ENCODE results near the gene ZYG11A. TPM values are rescaled to one million over a fixed set of nuclear protein-coding genes. Genes with fewer than 3 reads are reported as not detected.

The ZYG11A gene
- total and polyA plus RNA-seq, 2 experiments from 2014 or later, result 0.04 TPM; not detected in 1

- no peaks in the 10 kb centered on the region for H3K79me2 ChIP-seq (ENCODE audit: insufficient read depth)
- no peaks in the 10 kb centered on the region for H3K9me2 ChIP-seq (ENCODE audit: insufficient read depth)
- in situ Hi-C loops (cut with MboI), result no loop called here
- H3K9ac ChIP-seq, result no peak overlapping the region
- 74 to 78% methylated on average over 2 of the region's 2 CpGs for WGBS, 2 experiments (ENCODE audit: low coverage in 1 of 2, low lambda C conversion rate in 2 of 2, missing lambda C conversion rate in 2 of 2)
- peaks cover 8% of the 10 kb centered on the region; the same call in 1 of the 2 replicates for H3F3A ChIP-seq (ENCODE audit: insufficient read depth)
- H3K27ac ChIP-seq, result no peak overlapping the region
- no peak overlapping the region for H3K4me2 ChIP-seq (ENCODE audit: unreplicated experiment)
- no peaks in the 10 kb centered on the region for H3K9me3 ChIP-seq (ENCODE audit: low read depth)
- no peaks in the 10 kb centered on the region for H4K20me1 ChIP-seq (ENCODE audit: insufficient read depth)
- H2AFZ ChIP-seq, result no peak overlapping the region
- no peaks in the 10 kb centered on the region for H3K36me3 ChIP-seq (ENCODE audit: low read depth)
- no peak for DNase-seq
- TF ChIP-seq EZH2phosphoT487 (IDR thresholded peaks at IDR 0.05; ENCODE audit: insufficient read depth, low read depth), result no peak
- no peak for TF ChIP-seq EZH2 (IDR thresholded peaks at IDR 0.05; ENCODE audit: insufficient read depth, poor library complexity, severe bottlenecking)
- no peaks in the 10 kb centered on the region for H3K27me3 ChIP-seq (replicated peaks; ENCODE audit: insufficient read depth)
- no peak overlapping the region for H3K4me3 ChIP-seq
- H3K4me1 ChIP-seq (ENCODE audit: insufficient read depth), result no peaks in the 10 kb centered on the region
Measured at GRCh38 chr1:52915211-52915854, 72.8 kb downstream of the ZYG11A start.

GRCh38 chr1:52915855-52916220, 73.3 kb downstream of the ZYG11A start:
- Histone ChIP-seq H3K27ac (no peak overlapping the region), H2AFZ (no peak overlapping the region), H3K79me2 (ENCODE audit: insufficient read depth) (no peaks in the 10 kb centered on the region), H3K36me3 (ENCODE audit: low read depth) (no peaks in the 10 kb centered on the region), H3K9me3 (ENCODE audit: low read depth) (no peaks in the 10 kb centered on the region), H3K4me1 (ENCODE audit: insufficient read depth) (no peaks in the 10 kb centered on the region), H3K9me2 (ENCODE audit: insufficient read depth) (no peaks in the 10 kb centered on the region), H3F3A (ENCODE audit: insufficient read depth) (peaks cover 10% of the 10 kb centered on the region; the same call in 1 of the 2 replicates), H3K27me3 (replicated peaks; ENCODE audit: insufficient read depth) (no peaks in the 10 kb centered on the region), H3K4me2 (ENCODE audit: unreplicated experiment) (no peak overlapping the region), H3K4me3 (no peak overlapping the region), H3K9ac (no peak overlapping the region), H4K20me1 (ENCODE audit: insufficient read depth) (no peaks in the 10 kb centered on the region)
- TF ChIP-seq EZH2phosphoT487 (IDR thresholded peaks at IDR 0.05; ENCODE audit: insufficient read depth, low read depth) (no peak), EZH2 (IDR thresholded peaks at IDR 0.05; ENCODE audit: insufficient read depth, poor library complexity, severe bottlenecking) (no peak)
- DNase-seq, result no peak
- in situ Hi-C loops (cut with MboI), result no loop called here
- WGBS, 2 experiments (ENCODE audit: low coverage in 1 of 2, low lambda C conversion rate in 2 of 2, missing lambda C conversion rate in 2 of 2), result 85 to 86% methylated on average over 7 of the region's 7 CpGs

GRCh38 chr1:52916241-52916975, 73.8 kb downstream of the ZYG11A start:
- 66 to 73% methylated on average over 10 of the region's 10 CpGs for WGBS, 2 experiments (ENCODE audit: low coverage in 1 of 2, low lambda C conversion rate in 2 of 2, missing lambda C conversion rate in 2 of 2)
- no peak overlapping the region for H3K4me3 ChIP-seq
- in situ Hi-C loops (cut with MboI), result no loop called here
- no peaks in the 10 kb centered on the region for H3K9me2 ChIP-seq (ENCODE audit: insufficient read depth)
- no peak overlapping the region for H3K27ac ChIP-seq
- no peaks in the 10 kb centered on the region for H3K4me1 ChIP-seq (ENCODE audit: insufficient read depth)
- no peaks in the 10 kb centered on the region for H3K36me3 ChIP-seq (ENCODE audit: low read depth)
- peaks cover 10% of the 10 kb centered on the region; the same call in 1 of the 2 replicates for H3F3A ChIP-seq (ENCODE audit: insufficient read depth)
- TF ChIP-seq EZH2phosphoT487 (IDR thresholded peaks at IDR 0.05; ENCODE audit: insufficient read depth, low read depth) (no peak), EZH2 (IDR thresholded peaks at IDR 0.05; ENCODE audit: insufficient read depth, poor library complexity, severe bottlenecking) (no peak)
- no peak overlapping the region for H2AFZ ChIP-seq
- DNase-seq, result no peak
- H4K20me1 ChIP-seq (ENCODE audit: insufficient read depth), result no peaks in the 10 kb centered on the region
- no peak overlapping the region for H3K4me2 ChIP-seq (ENCODE audit: unreplicated experiment)
- no peaks in the 10 kb centered on the region for H3K9me3 ChIP-seq (ENCODE audit: low read depth)
- no peak overlapping the region for H3K9ac ChIP-seq
- no peaks in the 10 kb centered on the region for H3K79me2 ChIP-seq (ENCODE audit: insufficient read depth)
- no peaks in the 10 kb centered on the region for H3K27me3 ChIP-seq (replicated peaks; ENCODE audit: insufficient read depth)

GRCh38 chr1:52917156-52917555, 74.6 kb downstream of the ZYG11A start:
- in situ Hi-C loops (cut with MboI), result no loop called here
- no peak overlapping the region for H3K9ac ChIP-seq
- no peaks in the 10 kb centered on the region for H4K20me1 ChIP-seq (ENCODE audit: insufficient read depth)
- no peaks in the 10 kb centered on the region for H3K79me2 ChIP-seq (ENCODE audit: insufficient read depth)
- H3K4me3 ChIP-seq, result no peak overlapping the region
- H3K36me3 ChIP-seq (ENCODE audit: low read depth), result no peaks in the 10 kb centered on the region
- H3K9me2 ChIP-seq (ENCODE audit: insufficient read depth), result no peaks in the 10 kb centered on the region
- no peaks in the 10 kb centered on the region for H3K27me3 ChIP-seq (replicated peaks; ENCODE audit: insufficient read depth)
- H3F3A ChIP-seq (ENCODE audit: insufficient read depth), result peaks cover 10% of the 10 kb centered on the region; the same call in 1 of the 2 replicates
- H3K4me2 ChIP-seq (ENCODE audit: unreplicated experiment), result no peak overlapping the region
- TF ChIP-seq EZH2phosphoT487 (IDR thresholded peaks at IDR 0.05; ENCODE audit: insufficient read depth, low read depth), result no peak
- no peak for TF ChIP-seq EZH2 (IDR thresholded peaks at IDR 0.05; ENCODE audit: insufficient read depth, poor library complexity, severe bottlenecking)
- no peaks in the 10 kb centered on the region for H3K9me3 ChIP-seq (ENCODE audit: low read depth)
- DNase-seq, result no peak
- H3K4me1 ChIP-seq (ENCODE audit: insufficient read depth), result no peaks in the 10 kb centered on the region
- H3K27ac ChIP-seq, result no peak overlapping the region
- no peak overlapping the region for H2AFZ ChIP-seq
- 88 to 91% methylated on average over 7 of the region's 7 CpGs for WGBS, 2 experiments (ENCODE audit: low coverage in 1 of 2, low lambda C conversion rate in 2 of 2, missing lambda C conversion rate in 2 of 2)

Data from GM23248 (cell line).